Measurements from ENCODE around the gene ATOSB. TPM values are rescaled to one million over a fixed set of nuclear protein-coding genes. Genes with fewer than 3 reads are reported as not detected.

The ATOSB gene
- total and polyA plus RNA-seq, 4 donors, result 2.8 to 29.8 (median 5.6) TPM

DNA sequence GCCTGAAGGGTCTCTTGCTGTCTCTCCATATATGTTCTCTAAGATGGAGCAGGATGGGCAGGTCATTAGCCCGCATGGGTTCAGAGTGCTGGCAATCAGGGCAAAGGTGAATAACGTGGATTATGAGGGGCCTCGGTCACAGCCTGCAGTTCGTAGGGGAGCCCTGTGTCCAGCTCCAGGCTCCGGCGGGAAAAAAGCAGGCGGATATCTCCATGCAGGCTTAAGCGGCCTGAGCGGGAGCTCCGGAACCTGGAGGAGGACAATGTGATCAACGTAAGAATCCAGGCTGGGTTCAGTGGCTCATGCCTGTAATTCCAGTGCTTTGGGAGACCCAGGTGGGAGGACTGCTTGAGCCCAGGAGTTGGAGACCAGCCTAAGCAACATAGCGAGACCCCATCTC, 10.5 kb downstream of the ATOSB start (continued):
- TF ChIP-seq JUND (IDR thresholded peaks at IDR 0.05), result no peak
- no peak for TF ChIP-seq RXRA (IDR thresholded peaks at IDR 0.05)

DNA sequence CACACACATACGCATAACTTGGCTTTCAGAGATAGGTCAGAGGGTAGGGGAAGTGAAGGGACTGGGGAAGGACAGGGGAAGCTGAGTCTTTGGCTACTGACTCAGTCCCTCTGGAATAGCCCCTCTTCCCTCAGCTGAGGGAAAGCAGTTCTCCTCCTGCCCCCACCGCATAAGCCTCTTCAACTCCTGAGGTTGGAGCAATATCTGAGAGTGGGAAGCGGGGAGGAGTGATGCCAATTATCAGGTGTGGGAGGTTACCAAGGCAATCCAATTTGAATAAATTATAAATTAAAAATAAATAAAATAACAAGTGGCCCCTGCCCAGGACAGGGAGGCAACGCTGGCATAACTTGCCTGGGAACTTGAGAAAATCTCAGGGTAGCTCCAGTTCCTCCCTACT, 11.1 kb downstream of the ATOSB start:
- peaks cover 0 to 25% (median 18%) of the 10 kb centered on the region in 4 donors for H3K4me1 ChIP-seq (ENCODE audit: control insufficient read depth in 4 of 4, insufficient read depth in 4 of 4, low read length in 3 of 4)
- WGBS, result 95% methylated on average over 4 of the region's 4 CpGs
- H3K36me3 ChIP-seq (ENCODE audit: control insufficient read depth in 4 of 4, insufficient read depth in 3 of 4, low read depth in 1 of 4, low read length in 3 of 4), result peaks cover 13 to 53% (median 25%) of the 10 kb centered on the region in 4 donors
- no peak overlapping the region for H3K9ac ChIP-seq (ENCODE audit: low read depth in 1 of 2, low read length in 2 of 2)
- no peaks in the 10 kb centered on the region for H3K9me3 ChIP-seq (ENCODE audit: control insufficient read depth in 4 of 4, low read length in 3 of 4)
- no peaks in the 10 kb centered on the region for H3K27me3 ChIP-seq (ENCODE audit: control insufficient read depth in 4 of 4, insufficient read depth in 4 of 4, low read length in 3 of 4)
- DNase-seq (ENCODE audit: low spot score), result no peak
- no peak overlapping the region for H3K4me3 ChIP-seq (ENCODE audit: low read depth in 1 of 3, low read length in 3 of 3)
- TF ChIP-seq SP1 (IDR thresholded peaks at IDR 0.05) (no peak), JUND (IDR thresholded peaks at IDR 0.05) (no peak), HNF4G (IDR thresholded peaks at IDR 0.05) (no peak), TAF1 (conservative IDR thresholded peaks at IDR 0.05) (no peak), GABPA (IDR thresholded peaks at IDR 0.05 in 1 of 2, conservative IDR thresholded peaks at IDR 0.05 in 1 of 2) (no peak), FOXA1 (IDR thresholded peaks at IDR 0.05) (no peak), FOXA2 (IDR thresholded peaks at IDR 0.05) (no peak), EGR1 (IDR thresholded peaks at IDR 0.05; ENCODE audit: low read depth in 2 of 2) (no peak), HNF4A (conservative IDR thresholded peaks at IDR 0.05) (no peak), RAD21 (IDR thresholded peaks at IDR 0.05) (no peak), YY1 (IDR thresholded peaks at IDR 0.05) (no peak)
- TF ChIP-seq, protein P1, sequence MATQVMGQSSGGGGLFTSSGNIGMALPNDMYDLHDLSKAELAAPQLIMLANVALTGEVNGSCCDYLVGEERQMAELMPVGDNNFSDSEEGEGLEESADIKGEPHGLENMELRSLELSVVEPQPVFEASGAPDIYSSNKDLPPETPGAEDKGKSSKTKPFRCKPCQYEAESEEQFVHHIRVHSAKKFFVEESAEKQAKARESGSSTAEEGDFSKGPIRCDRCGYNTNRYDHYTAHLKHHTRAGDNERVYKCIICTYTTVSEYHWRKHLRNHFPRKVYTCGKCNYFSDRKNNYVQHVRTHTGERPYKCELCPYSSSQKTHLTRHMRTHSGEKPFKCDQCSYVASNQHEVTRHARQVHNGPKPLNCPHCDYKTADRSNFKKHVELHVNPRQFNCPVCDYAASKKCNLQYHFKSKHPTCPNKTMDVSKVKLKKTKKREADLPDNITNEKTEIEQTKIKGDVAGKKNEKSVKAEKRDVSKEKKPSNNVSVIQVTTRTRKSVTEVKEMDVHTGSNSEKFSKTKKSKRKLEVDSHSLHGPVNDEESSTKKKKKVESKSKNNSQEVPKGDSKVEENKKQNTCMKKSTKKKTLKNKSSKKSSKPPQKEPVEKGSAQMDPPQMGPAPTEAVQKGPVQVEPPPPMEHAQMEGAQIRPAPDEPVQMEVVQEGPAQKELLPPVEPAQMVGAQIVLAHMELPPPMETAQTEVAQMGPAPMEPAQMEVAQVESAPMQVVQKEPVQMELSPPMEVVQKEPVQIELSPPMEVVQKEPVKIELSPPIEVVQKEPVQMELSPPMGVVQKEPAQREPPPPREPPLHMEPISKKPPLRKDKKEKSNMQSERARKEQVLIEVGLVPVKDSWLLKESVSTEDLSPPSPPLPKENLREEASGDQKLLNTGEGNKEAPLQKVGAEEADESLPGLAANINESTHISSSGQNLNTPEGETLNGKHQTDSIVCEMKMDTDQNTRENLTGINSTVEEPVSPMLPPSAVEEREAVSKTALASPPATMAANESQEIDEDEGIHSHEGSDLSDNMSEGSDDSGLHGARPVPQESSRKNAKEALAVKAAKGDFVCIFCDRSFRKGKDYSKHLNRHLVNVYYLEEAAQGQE (IDR thresholded peaks at IDR 0.05), result no peak
- TF ChIP-seq, protein P2, sequence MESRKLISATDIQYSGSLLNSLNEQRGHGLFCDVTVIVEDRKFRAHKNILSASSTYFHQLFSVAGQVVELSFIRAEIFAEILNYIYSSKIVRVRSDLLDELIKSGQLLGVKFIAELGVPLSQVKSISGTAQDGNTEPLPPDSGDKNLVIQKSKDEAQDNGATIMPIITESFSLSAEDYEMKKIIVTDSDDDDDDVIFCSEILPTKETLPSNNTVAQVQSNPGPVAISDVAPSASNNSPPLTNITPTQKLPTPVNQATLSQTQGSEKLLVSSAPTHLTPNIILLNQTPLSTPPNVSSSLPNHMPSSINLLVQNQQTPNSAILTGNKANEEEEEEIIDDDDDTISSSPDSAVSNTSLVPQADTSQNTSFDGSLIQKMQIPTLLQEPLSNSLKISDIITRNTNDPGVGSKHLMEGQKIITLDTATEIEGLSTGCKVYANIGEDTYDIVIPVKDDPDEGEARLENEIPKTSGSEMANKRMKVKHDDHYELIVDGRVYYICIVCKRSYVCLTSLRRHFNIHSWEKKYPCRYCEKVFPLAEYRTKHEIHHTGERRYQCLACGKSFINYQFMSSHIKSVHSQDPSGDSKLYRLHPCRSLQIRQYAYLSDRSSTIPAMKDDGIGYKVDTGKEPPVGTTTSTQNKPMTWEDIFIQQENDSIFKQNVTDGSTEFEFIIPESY (IDR thresholded peaks at IDR 0.05), result no peak
- TF ChIP-seq, protein P3, sequence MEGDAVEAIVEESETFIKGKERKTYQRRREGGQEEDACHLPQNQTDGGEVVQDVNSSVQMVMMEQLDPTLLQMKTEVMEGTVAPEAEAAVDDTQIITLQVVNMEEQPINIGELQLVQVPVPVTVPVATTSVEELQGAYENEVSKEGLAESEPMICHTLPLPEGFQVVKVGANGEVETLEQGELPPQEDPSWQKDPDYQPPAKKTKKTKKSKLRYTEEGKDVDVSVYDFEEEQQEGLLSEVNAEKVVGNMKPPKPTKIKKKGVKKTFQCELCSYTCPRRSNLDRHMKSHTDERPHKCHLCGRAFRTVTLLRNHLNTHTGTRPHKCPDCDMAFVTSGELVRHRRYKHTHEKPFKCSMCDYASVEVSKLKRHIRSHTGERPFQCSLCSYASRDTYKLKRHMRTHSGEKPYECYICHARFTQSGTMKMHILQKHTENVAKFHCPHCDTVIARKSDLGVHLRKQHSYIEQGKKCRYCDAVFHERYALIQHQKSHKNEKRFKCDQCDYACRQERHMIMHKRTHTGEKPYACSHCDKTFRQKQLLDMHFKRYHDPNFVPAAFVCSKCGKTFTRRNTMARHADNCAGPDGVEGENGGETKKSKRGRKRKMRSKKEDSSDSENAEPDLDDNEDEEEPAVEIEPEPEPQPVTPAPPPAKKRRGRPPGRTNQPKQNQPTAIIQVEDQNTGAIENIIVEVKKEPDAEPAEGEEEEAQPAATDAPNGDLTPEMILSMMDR (IDR thresholded peaks at IDR 0.05; ENCODE audit: low read depth, low read length, missing input control), result no peak
- TF ChIP-seq, protein P4, sequence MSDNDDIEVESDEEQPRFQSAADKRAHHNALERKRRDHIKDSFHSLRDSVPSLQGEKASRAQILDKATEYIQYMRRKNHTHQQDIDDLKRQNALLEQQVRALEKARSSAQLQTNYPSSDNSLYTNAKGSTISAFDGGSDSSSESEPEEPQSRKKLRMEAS (IDR thresholded peaks at IDR 0.05), result no peak
- H3K27ac ChIP-seq (ENCODE audit: low read depth in 1 of 2, low read length in 2 of 2), result no peak overlapping the region

Data from liver (tissue), 9 donors.